Suppressor macrophage (primary cell): ENCODE results near the gene KCNH5.

Source experiments
- DNase-seq, 4 experiments: peaks; one replicate each; pipeline ENCODE4 v3.0.0-alpha.2; 2020 to 2022

KCNH5 gene

GRCh38 chr14:62670526-62670925 is 374.7 kb downstream of the KCNH5 start:
- DNase-seq, result no peak

GRCh38 chr14:62667421-62667914 is 377.8 kb downstream of the KCNH5 start:
- DNase-seq, result no peak

- DNase-seq, result no peak
These were observed 380.0 kb downstream of the KCNH5 start for GRCh38 chr14:62665286-62665685.

GRCh38 chr14:62663456-62663821 is 381.8 kb downstream of the KCNH5 start:
- DNase-seq, result no peak

- DNase-seq, result no peak
These were observed 382.3 kb downstream of the KCNH5 start for GRCh38 chr14:62662811-62663455.

GRCh38 chr14:62661818-62662217 is 383.4 kb downstream of the KCNH5 start:
- no peak for DNase-seq

- no peak for DNase-seq
These were observed 386.6 kb downstream of the KCNH5 start for GRCh38 chr14:62658631-62659030.

- no peak for DNase-seq
These were observed 387.9 kb downstream of the KCNH5 start for GRCh38 chr14:62657376-62657775.

- DNase-seq, result no peak
These were observed 390.1 kb downstream of the KCNH5 start for GRCh38 chr14:62655166-62655565.

GRCh38 chr14:62654641-62655040 is 390.6 kb downstream of the KCNH5 start:
- DNase-seq, result no peak
